H9 (cell line): ENCODE data around the gene LIPM. TPM values are rescaled to one million over a fixed set of nuclear protein-coding genes. Genes with fewer than 3 reads are reported as not detected.

ENCODE experiments used
- DNase-seq: peaks from one replicate; pipeline ENCODE4 v3.0.0-alpha.2; 2017
- H2AFZ ChIP-seq: one replicate; pipeline ENCODE4 v1.6.1; 2013; ENCODE audit warnings: mild to moderate bottlenecking, low read length, control low read depth, moderate library complexity
- H2AK5ac ChIP-seq: 2 replicates; pipeline ENCODE4 v1.6.1; 2013; ENCODE audit warnings: low read length, control low read depth, mixed read lengths; ENCODE audit not compliant: insufficient read length
- H2BK120ac ChIP-seq: one replicate; pipeline ENCODE4 v1.6.1; 2013; ENCODE audit warnings: low read depth, mild to moderate bottlenecking, low read length, control low read depth, inconsistent platforms; ENCODE audit not compliant: poor library complexity, severe bottlenecking
- H2BK12ac ChIP-seq: 2 replicates; pipeline ENCODE4 v1.6.1; 2013; ENCODE audit warnings: low read length, control low read depth, mixed read lengths, low read depth; ENCODE audit not compliant: insufficient read length
- H2BK15ac ChIP-seq: 2 replicates; pipeline ENCODE4 v1.6.1; 2013; ENCODE audit warnings: low read depth, low read length, control low read depth
- H2BK20ac ChIP-seq: one replicate; pipeline ENCODE4 v1.6.1; 2013; ENCODE audit warnings: low read depth, mild to moderate bottlenecking, low read length, control low read depth, inconsistent platforms; ENCODE audit not compliant: poor library complexity, severe bottlenecking
- H2BK5ac ChIP-seq: 2 replicates; pipeline ENCODE4 v1.6.1; 2013; ENCODE audit warnings: low read length, control low read depth, mixed read lengths; ENCODE audit not compliant: insufficient read length
- H3K14ac ChIP-seq: 2 replicates; pipeline ENCODE4 v1.6.1; 2013; ENCODE audit warnings: low read length, control low read depth; ENCODE audit not compliant: insufficient read depth
- H3K18ac ChIP-seq: 2 replicates; pipeline ENCODE4 v1.6.1; 2013; ENCODE audit warnings: low read depth, mild to moderate bottlenecking, mixed read lengths, low read length, control low read depth; ENCODE audit not compliant: insufficient read length
- H3K23ac ChIP-seq: 2 replicates; pipeline ENCODE4 v1.6.1; 2013; ENCODE audit warnings: low read length, control low read depth, mixed read lengths, low read depth; ENCODE audit not compliant: insufficient read length
- H3K23me2 ChIP-seq: 2 replicates; pipeline ENCODE4 v1.6.1; 2013; ENCODE audit warnings: low read depth, mild to moderate bottlenecking, mixed read lengths, low read length, control low read depth; ENCODE audit not compliant: insufficient read length, poor library complexity, severe bottlenecking
- H3K27ac ChIP-seq: 2 replicates; pipeline ENCODE4 v1.5.1; 2013; ENCODE audit warnings: low read length, control low read depth, mixed read lengths, low read depth; ENCODE audit not compliant: insufficient read length
- H3K27me3 ChIP-seq: 2 replicates; pipeline ENCODE4 v1.6.1; 2013; ENCODE audit warnings: low read length, control low read depth, inconsistent platforms; ENCODE audit not compliant: insufficient read depth
- H3K4ac ChIP-seq: 2 replicates; pipeline ENCODE4 v1.6.1; 2013; ENCODE audit warnings: low read depth, mild to moderate bottlenecking, control low read depth, inconsistent platforms, low read length, moderate library complexity
- H3K4me1 ChIP-seq: 2 replicates; pipeline ENCODE4 v1.6.1; 2013; ENCODE audit warnings: low read length, control low read depth, inconsistent platforms; ENCODE audit not compliant: insufficient read depth
- H3K4me2 ChIP-seq: 2 replicates; pipeline ENCODE4 v1.6.1; 2013; ENCODE audit warnings: low read length, control low read depth, mixed read lengths; ENCODE audit not compliant: insufficient read length, insufficient read depth
- H3K56ac ChIP-seq: 2 replicates; pipeline ENCODE4 v1.6.1; 2013; ENCODE audit warnings: low read depth, mild to moderate bottlenecking, mixed read lengths, low read length, control low read depth; ENCODE audit not compliant: insufficient read length
- H3K79me1 ChIP-seq: 2 replicates; pipeline ENCODE4 v1.6.1; 2013; ENCODE audit warnings: low read depth, mild to moderate bottlenecking, moderate library complexity, low read length, control low read depth, inconsistent platforms; ENCODE audit not compliant: insufficient read depth, poor library complexity, severe bottlenecking
- H3K79me2 ChIP-seq: 2 replicates; pipeline ENCODE4 v1.6.1; 2013; ENCODE audit warnings: low read length, control low read depth, inconsistent platforms; ENCODE audit not compliant: insufficient read depth
- H3K9ac ChIP-seq: 2 replicates; pipeline ENCODE4 v1.6.1; 2013; ENCODE audit warnings: low read length, control low read depth, mixed read lengths; ENCODE audit not compliant: insufficient read length; ENCODE audit errors: extremely low read depth
- H3K9me3 ChIP-seq: one replicate; pipeline ENCODE4 v1.6.1; 2013; ENCODE audit warnings: low read depth, low read length, inconsistent platforms; ENCODE audit not compliant: control insufficient read depth
- H3T11ph ChIP-seq: one replicate; pipeline ENCODE4 v1.6.1; 2013; ENCODE audit warnings: mild to moderate bottlenecking, low read length, control low read depth, inconsistent platforms
- H4K20me1 ChIP-seq: one replicate; pipeline ENCODE4 v1.6.1; 2013; ENCODE audit not compliant: control insufficient read depth, insufficient read length, insufficient read depth
- H4K5ac ChIP-seq: 2 replicates; pipeline ENCODE4 v1.6.1; 2013; ENCODE audit warnings: low read depth, mild to moderate bottlenecking, mixed read lengths, low read length, control low read depth; ENCODE audit not compliant: insufficient read length
- H4K8ac ChIP-seq: replicated peaks from 2 replicates; pipeline ENCODE4 v1.6.1; 2013; ENCODE audit warnings: low read length, control low read depth, mixed read lengths, low read depth; ENCODE audit not compliant: insufficient read length
- H4K91ac ChIP-seq: 2 replicates; pipeline ENCODE4 v1.6.1; 2013; ENCODE audit warnings: low read depth, mild to moderate bottlenecking, moderate library complexity, mixed read lengths, low read length, control low read depth; ENCODE audit not compliant: insufficient read length
- H3K27ac Mint-ChIP-seq, 3 experiments: 2 replicates in 2 of 3; 3 replicates in 1 of 3; pipeline ENCODE4 v1.8.0; 2020 to 2021; ENCODE audit warnings: mixed read lengths in 3 of 3, mild to moderate bottlenecking in 1 of 3, moderate library complexity in 1 of 3
- H3K27me3 Mint-ChIP-seq: 2 replicates; pipeline ENCODE4 v1.8.0; 2021; ENCODE audit warnings: low read depth, mild to moderate bottlenecking, moderate library complexity, mixed read lengths
- H3K36me3 Mint-ChIP-seq, 3 experiments: 2 replicates in 2 of 3; 3 replicates in 1 of 3; pipeline ENCODE4 v1.8.0; 2020 to 2021; ENCODE audit warnings: low read depth in 3 of 3, mixed read lengths in 3 of 3; ENCODE audit not compliant: insufficient read depth in 1 of 3
- H3K4me1 Mint-ChIP-seq, 2 experiments: 2 replicates each; pipeline ENCODE4 v1.8.0; 2020; ENCODE audit warnings: mixed read lengths in 2 of 2
- H3K4me3 Mint-ChIP-seq, 2 experiments: 2 replicates in 1 of 2; 3 replicates in 1 of 2; pipeline ENCODE4 v1.8.0; 2020 to 2021; ENCODE audit warnings: mild to moderate bottlenecking in 2 of 2, mixed read lengths in 2 of 2, moderate library complexity in 1 of 2
- H3K9me3 Mint-ChIP-seq, 2 experiments: 2 replicates in 1 of 2; 3 replicates in 1 of 2; pipeline ENCODE4 v1.8.0; 2020; ENCODE audit warnings: mild to moderate bottlenecking in 2 of 2, mixed read lengths in 2 of 2, moderate library complexity in 1 of 2
- WGBS: extraction: QIAGEN DNeasy Blood & Tissue Kit; methylation state at CpG from one replicate; pipeline ENCODE4 v1.1.7; 2013; ENCODE audit warnings: missing lambda C conversion rate, low lambda C conversion rate, mixed read lengths; ENCODE audit not compliant: insufficient read length; ENCODE audit errors: extremely low coverage; 5-methylcytosine and 5-hydroxymethylcytosine counted together
- total RNA-seq: library from RNA; stranded (reverse); gene quantifications from 2 replicates; pipeline ENCODE4 v1.2.1, GENCODE V29; 2021
- TF ChIP-seq, protein P1 (sequence below): fragments of 200-600 bp; sonication (generic); conservative IDR thresholded peaks from 3 replicates; pipeline ENCODE4 v1.8.0; 2021; ENCODE audit warnings: antibody characterized with exemption, mild to moderate bottlenecking

LIPM gene
- total RNA-seq, 1 experiment from 2014 or later: not detected

DNA sequence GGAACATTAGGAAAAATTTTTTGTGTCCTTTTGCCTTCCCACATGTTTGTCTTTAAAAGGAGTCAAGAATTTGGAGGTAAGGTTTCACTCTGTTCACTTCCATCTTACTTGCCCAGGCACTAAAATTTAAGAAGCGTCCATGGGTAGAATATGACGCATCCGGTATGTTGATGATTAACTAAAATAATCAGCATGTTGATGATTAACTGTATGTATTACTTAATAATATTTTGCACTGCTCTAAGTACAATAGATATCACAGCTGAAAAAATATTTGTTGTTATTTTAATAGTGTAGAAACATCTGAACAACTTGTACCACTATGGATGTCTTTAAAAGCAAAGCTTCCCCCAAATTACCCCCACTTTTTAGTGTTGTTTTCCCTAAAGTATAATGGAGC is 37.6 kb downstream of the LIPM start:
- H3K14ac ChIP-seq: no peak overlapping the region
- H2BK120ac ChIP-seq: no peak overlapping the region
- TF ChIP-seq, protein P1, sequence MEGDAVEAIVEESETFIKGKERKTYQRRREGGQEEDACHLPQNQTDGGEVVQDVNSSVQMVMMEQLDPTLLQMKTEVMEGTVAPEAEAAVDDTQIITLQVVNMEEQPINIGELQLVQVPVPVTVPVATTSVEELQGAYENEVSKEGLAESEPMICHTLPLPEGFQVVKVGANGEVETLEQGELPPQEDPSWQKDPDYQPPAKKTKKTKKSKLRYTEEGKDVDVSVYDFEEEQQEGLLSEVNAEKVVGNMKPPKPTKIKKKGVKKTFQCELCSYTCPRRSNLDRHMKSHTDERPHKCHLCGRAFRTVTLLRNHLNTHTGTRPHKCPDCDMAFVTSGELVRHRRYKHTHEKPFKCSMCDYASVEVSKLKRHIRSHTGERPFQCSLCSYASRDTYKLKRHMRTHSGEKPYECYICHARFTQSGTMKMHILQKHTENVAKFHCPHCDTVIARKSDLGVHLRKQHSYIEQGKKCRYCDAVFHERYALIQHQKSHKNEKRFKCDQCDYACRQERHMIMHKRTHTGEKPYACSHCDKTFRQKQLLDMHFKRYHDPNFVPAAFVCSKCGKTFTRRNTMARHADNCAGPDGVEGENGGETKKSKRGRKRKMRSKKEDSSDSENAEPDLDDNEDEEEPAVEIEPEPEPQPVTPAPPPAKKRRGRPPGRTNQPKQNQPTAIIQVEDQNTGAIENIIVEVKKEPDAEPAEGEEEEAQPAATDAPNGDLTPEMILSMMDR: no peak
- no peak overlapping the region for H3T11ph ChIP-seq
- no peaks in the 10 kb centered on the region for H3K79me2 ChIP-seq
- no peak overlapping the region for H3K23ac ChIP-seq
- H3K27me3 Mint-ChIP-seq: no peaks in the 10 kb centered on the region; the same call in 1 of the 2 replicates
- no peak overlapping the region for H3K4ac ChIP-seq
- no peaks in the 10 kb centered on the region for H3K4me1 ChIP-seq
- H2AK5ac ChIP-seq: no peak overlapping the region
- H3K4me1 Mint-ChIP-seq: no peaks in the 10 kb centered on the region
- no peak overlapping the region for H2BK5ac ChIP-seq
- no peak overlapping the region for H3K56ac ChIP-seq
- no peak overlapping the region for H3K27ac ChIP-seq
- no peaks in the 10 kb centered on the region for H3K9me3 ChIP-seq
- H3K27me3 ChIP-seq: no peaks in the 10 kb centered on the region
- WGBS: no CpG with 5 or more reads among the region's 3 CpGs
- H3K36me3 Mint-ChIP-seq: no peaks in the 10 kb centered on the region
- no peak overlapping the region for H3K18ac ChIP-seq
- no peak overlapping the region for H3K27ac Mint-ChIP-seq
- no peaks in the 10 kb centered on the region for H3K79me1 ChIP-seq
- no peak overlapping the region for H3K9ac ChIP-seq
- H2BK15ac ChIP-seq: no peak overlapping the region
- no peak overlapping the region for H4K8ac ChIP-seq
- H3K9me3 Mint-ChIP-seq: no peaks in the 10 kb centered on the region
- no peak overlapping the region for H3K4me2 ChIP-seq
- no peak overlapping the region for H3K4me3 Mint-ChIP-seq
- no peak overlapping the region for H4K5ac ChIP-seq
- no peak overlapping the region for H4K91ac ChIP-seq
- H2AFZ ChIP-seq: no peak overlapping the region
- no peak overlapping the region for H2BK20ac ChIP-seq
- no peak for DNase-seq
- no peaks in the 10 kb centered on the region for H3K23me2 ChIP-seq
- no peak overlapping the region for H2BK12ac ChIP-seq
- H4K20me1 ChIP-seq: no peaks in the 10 kb centered on the region
